GM19023 (cell line): ENCODE data around the gene L3MBTL4.
"Not testable (repeated sequence)": the region's sequence is repeated elsewhere in the genome, so short reads cannot be mapped to it uniquely, and the experiment has no call there.

ENCODE experiments used
- ATAC-seq: cut with Tn5 transposase; IDR thresholded peaks from one replicate; pipeline ENCODE4 v1.9.1; 2021; ENCODE audit warnings: mild to moderate bottlenecking, moderate library complexity; ENCODE audit not compliant: unreplicated experiment

L3MBTL4 gene

GRCh38 chr18:6055711-6056110 is 359.0 kb downstream of the L3MBTL4 start:
- ATAC-seq = no peak

- ATAC-seq = no peak
Observed at GRCh38 chr18:6054256-6054842, 360.4 kb downstream of the L3MBTL4 start.

GRCh38 chr18:6052449-6052913 is 362.2 kb downstream of the L3MBTL4 start:
- ATAC-seq = no peak

GRCh38 chr18:6047596-6047995 is 367.1 kb downstream of the L3MBTL4 start:
- not testable (repeated sequence) for ATAC-seq

DNA sequence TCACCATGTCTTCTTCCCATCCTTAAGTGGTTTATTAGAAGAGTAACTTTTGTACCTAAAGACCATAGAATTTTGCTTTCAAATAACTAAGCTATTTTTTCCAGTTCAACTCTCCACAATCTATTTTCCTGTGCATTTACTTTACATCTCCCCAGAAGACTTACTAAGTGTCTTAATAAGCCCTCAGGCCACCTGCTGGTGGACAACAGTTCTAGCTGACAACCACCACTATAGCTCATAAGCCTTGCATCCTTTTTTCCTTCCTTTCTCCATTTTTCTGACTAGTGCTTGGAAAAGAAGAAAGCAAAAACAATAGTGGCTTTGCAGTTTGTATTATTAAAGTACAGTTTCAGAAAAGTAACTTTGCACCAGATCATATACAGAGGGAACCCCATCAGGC is 369.9 kb downstream of the L3MBTL4 start:
- ATAC-seq = no peak

- ATAC-seq = no peak
Observed at GRCh38 chr18:6044319-6044718, 370.4 kb downstream of the L3MBTL4 start.

DNA sequence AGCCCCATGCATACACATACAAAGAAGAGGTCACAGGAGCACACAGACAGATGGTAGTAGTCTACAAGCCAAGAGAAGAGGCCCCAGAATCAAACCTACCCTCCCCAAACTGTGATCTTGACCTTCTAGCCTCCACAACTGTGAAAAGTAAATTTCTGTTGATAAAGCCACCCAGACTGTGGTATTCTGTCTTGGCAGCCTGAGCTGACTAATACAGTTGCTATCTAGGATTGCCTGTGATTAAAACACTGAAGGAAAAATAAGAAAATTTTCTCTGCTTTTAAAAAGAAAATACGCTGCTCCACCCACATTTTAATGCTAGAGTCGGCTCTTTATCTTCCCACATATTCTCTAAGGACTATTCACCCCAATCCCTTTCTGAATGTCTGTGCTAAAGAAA is 375.7 kb downstream of the L3MBTL4 start:
- no peak for ATAC-seq

- ATAC-seq = no peak
Observed at GRCh38 chr18:6031442-6031841, 383.3 kb downstream of the L3MBTL4 start.

- ATAC-seq = no peak
Observed at GRCh38 chr18:6031002-6031401, 383.7 kb downstream of the L3MBTL4 start.

- ATAC-seq = no peak
Observed at GRCh38 chr18:6024745-6025248, 389.9 kb downstream of the L3MBTL4 start.

- ATAC-seq = no peak
Observed at GRCh38 chr18:6023551-6023950, 391.2 kb downstream of the L3MBTL4 start.

- no peak for ATAC-seq
Observed at GRCh38 chr18:6022845-6023244, 391.9 kb downstream of the L3MBTL4 start.

GRCh38 chr18:6022074-6022444 is 392.7 kb downstream of the L3MBTL4 start:
- ATAC-seq = no peak

DNA sequence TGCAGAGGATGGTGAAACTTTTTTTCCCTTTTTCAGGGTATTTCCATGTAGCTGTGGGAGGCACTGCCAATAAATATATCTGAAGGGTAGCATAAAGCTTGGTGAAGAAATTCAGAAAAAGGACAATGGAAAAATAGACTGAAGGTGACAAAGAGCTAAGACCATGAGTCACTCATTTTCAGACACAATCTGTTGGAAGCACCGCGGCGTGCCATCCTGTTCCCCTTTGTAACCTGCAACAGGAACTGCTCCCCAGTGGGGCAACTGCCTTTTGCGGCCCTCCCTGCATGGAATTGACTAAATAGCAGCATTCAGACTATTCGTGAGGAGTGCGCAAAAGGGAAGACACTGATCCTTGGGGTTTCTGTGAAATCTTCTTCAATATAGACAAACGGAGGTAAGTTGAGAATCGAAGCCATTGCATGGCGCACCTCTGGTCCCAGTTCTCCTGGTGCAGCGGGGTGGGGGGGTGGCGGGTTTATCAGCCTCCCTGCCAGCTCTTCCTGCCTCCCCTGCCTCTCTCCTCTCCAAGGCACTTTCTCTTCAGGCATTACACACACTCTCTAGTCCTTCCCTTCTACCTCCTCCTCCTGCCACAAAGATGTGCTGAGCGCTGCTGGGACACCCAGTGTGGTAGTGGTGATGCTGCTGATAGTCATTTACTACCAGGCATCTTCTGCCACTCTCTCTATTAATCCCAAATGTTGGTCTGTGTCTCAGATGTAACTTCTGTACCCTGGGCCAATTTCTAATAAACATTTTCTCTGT is 393.2 kb downstream of the L3MBTL4 start:
- no peak for ATAC-seq

- ATAC-seq = no peak
Observed at GRCh38 chr18:6018671-6019070, 396.0 kb downstream of the L3MBTL4 start.

DNA sequence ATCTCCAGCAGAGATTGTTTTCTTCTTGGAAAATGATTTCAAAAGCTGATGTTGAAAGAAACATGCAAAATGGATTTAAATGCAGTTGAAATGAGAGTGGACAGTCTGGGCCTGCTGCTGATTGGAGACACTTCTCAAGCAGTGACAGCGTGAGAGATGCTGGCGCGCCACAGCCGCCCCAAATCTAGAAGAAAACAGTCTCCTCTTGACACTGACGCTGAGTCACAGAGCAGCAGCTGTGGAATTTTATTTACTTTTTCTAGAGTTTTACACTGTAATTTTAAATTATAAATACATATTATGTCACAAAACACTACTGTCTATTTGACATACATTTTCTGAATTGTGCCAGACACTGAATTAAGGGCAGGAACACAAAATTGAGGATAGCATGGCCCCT is 397.5 kb downstream of the L3MBTL4 start:
- ATAC-seq = no peak

- ATAC-seq = no peak
Observed at GRCh38 chr18:6015364-6015763, 399.3 kb downstream of the L3MBTL4 start.

DNA sequence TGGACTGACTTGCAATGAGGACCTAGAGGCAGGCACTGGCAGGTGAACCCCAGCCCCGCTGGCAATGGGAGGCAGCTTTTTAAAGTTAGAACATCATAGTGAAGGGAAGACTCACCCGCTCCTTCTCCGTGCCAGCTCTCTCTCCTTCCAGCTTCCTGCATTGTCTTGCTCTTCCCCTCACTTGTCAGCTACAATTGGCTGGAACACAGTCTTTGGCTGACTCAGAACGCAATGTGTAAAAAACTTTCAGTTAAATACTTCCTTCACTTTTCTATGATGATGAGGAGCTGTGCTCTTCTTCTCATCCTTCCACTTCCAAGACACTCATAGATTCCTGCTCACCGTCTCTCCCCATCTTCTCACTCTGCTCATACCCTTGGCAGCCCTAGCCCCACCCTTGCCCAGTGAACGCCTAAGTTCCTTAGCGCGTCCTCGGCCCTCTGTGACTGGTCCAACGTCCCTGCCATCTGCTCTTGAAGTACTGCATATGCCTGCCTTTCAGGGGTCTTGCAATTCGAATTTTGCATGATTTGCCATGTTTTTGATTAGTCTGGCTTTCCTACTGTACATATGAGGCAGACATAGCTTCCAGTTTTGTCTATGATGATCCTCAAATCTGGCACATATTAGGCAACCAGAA is 401.4 kb downstream of the L3MBTL4 start:
- ATAC-seq = no peak

GRCh38 chr18:6010921-6011320 is 403.8 kb downstream of the L3MBTL4 start:
- ATAC-seq = no peak

- no peak for ATAC-seq
Observed at GRCh38 chr18:6010284-6010683, 404.4 kb downstream of the L3MBTL4 start.

GRCh38 chr18:6009756-6010155 is 405.0 kb downstream of the L3MBTL4 start:
- no peak for ATAC-seq

DNA sequence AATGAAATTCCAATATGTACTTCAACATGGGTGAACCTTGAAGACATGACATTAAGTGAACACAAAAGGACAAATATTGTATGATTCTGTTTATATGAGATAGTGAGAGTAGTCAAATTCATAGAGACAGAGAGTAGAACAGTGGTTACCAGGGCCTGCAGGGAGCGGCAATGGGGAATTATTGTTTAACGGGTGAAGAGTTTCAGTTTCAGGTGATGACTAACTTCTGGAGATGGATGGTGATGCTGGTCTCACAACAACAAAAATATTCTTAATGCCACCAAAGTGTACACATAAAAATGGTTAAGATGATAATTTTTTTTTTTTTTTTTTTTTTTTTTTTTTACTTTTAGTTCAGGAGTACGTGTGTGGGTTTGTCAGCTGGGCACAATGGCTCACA is 410.0 kb downstream of the L3MBTL4 start:
- ATAC-seq = peak; percentile 96
